HAP-1 (cell line): ENCODE measurements around the gene KCNAB2.

Experiments
- DNase-seq, 2 experiments: peaks; one replicate each; pipeline ENCODE4 v3.0.0-alpha.2; 2016 to 2020; ENCODE audit warnings: low spot score in 2 of 2
- H3K27me3 ChIP-seq: fragments of 250-450 bp; sonication (Bioruptor Pico); 2 replicates; pipeline ENCODE4 v1.5.1; 2020; ENCODE audit warnings: low read depth, mild to moderate bottlenecking, moderate library complexity
- H3K36me3 ChIP-seq: fragments of 250-450 bp; sonication (Bioruptor Pico); replicated peaks from 2 replicates; pipeline ENCODE4 v1.5.1; 2020; ENCODE audit warnings: mild to moderate bottlenecking
- H3K4me1 ChIP-seq: fragments of 250-450 bp; sonication (Bioruptor Pico); 2 replicates; pipeline ENCODE4 v1.5.1; 2020; ENCODE audit warnings: mild to moderate bottlenecking
- H3K4me3 ChIP-seq: fragments of 250-450 bp; sonication (Bioruptor Pico); 2 replicates; pipeline ENCODE4 v1.5.1; 2020; ENCODE audit warnings: mild to moderate bottlenecking, moderate library complexity
- H3K9me3 ChIP-seq: fragments of 250-450 bp; sonication (Bioruptor Pico); 2 replicates; pipeline ENCODE4 v1.5.1; 2020; ENCODE audit warnings: mild to moderate bottlenecking, moderate library complexity
- in situ Hi-C: fragments of 300-500 bp; cut with MboI; formaldehyde crosslinking; loops from 3 replicates; pipeline ENCODE4 v1.14.3; 2020; ENCODE audit warnings: low sequenced_read_pairs, inconsistent platforms, mixed read lengths

The KCNAB2 gene

DNA sequence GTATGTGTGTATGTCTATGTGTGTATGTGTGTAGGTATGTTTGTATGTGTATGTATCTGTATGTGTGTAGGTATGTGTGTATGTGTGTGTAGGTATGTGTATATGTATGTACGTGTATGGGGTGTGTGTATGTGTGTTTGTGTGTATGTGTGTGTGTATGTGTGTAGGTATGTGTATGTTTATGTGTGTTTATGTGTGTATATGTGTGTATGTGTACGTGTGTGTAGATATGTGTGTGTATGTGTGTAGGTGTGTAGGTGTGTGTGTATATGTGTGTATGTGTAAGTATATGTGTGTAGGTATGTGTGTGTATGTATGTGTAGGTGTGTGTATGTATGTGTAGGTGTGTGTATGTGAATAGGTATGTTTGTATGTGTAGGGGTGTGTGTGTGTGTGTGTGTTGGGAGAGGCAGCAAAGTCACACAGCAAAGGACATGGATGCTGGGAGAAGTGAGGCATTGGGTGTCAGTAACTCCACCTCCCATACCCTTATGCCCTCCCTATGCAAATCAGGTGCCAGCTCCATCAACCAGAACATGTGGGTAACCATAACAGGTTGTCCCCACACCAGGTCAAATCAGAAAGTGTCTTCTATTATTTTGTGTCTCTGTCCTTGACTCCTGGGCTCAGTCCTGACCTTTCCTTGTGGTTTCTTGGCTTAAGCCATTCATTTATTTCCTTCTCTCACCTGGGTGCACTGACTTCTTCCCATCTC, 15.0 kb upstream of the KCNAB2 start:
- in situ Hi-C loops, result no loop called here
- H3K9me3 ChIP-seq, result no peaks in the 10 kb centered on the region
- H3K4me1 ChIP-seq, result no peaks in the 10 kb centered on the region
- no peak overlapping the region for H3K4me3 ChIP-seq
- H3K36me3 ChIP-seq, result no peaks in the 10 kb centered on the region
- no peak for DNase-seq
- H3K27me3 ChIP-seq, result no peaks in the 10 kb centered on the region

DNA sequence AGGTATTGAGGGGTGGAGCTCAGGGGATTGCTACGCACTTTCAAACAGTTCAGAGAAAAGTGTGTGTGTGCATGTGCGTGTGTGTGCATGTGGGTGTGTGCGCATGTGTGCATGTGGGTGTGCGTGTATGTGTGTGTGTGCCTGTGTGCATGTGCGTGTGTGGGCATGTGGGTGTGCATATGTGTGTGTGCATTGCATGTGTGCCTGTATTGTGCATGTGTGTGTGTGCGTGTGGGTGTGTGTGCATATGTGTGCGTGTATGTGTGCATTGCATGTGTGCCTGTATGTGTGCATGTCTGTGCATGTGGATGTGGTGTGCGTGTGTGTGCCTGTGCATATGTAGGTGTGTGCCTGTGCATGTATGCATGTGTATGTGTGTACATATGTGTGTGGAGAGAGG, 12.6 kb upstream of the KCNAB2 start:
- in situ Hi-C loops, result no loop called here
- Histone ChIP-seq H3K27me3 (no peaks in the 10 kb centered on the region), H3K36me3 (no peaks in the 10 kb centered on the region), H3K9me3 (no peaks in the 10 kb centered on the region), H3K4me1 (no peaks in the 10 kb centered on the region), H3K4me3 (no peak overlapping the region)
- DNase-seq, result no peak

DNA sequence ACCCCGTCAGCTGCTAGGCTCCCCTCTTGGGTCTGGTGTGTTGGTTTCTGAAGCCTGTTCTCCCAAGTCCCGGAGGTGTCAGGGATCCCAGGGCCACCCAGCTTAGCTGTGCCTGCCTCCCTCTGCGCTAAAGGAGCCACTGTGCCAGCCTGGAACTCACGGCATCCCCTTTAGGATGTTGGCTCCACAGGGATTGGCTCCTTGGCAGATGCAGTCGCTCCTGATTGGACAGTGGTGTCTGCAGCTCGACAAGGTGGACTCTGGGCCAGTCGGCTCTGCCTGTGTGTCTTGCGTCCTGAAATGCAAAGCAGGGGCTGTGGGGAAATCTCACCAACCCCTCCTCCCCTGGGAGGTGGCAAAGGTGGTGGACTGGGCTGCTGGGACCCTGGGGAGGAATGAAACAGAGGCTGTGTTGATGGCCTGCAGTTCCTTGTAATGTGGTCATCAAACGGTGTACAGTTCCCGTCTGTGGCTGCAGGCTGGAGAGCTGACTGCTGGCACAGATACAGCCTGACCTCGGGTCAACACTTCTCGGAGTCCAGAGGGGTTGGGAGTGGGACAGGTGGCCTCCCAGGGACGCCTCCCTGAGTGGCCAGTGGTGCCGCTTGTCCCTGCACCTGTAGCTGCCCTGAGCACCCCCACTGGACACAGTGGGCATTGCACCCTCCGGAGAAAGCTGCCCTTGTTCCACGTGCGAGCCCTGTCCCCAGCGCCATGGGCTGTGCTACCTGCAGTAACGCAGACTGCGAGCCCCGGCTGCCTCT, 11.5 kb upstream of the KCNAB2 start:
- Histone ChIP-seq H3K4me3 (no peak overlapping the region), H3K9me3 (no peaks in the 10 kb centered on the region), H3K4me1 (no peaks in the 10 kb centered on the region), H3K27me3 (no peaks in the 10 kb centered on the region), H3K36me3 (no peaks in the 10 kb centered on the region)
- DNase-seq, result peak in 1 of 2 experiments; percentile 75
- in situ Hi-C loops, result no loop called here

DNA sequence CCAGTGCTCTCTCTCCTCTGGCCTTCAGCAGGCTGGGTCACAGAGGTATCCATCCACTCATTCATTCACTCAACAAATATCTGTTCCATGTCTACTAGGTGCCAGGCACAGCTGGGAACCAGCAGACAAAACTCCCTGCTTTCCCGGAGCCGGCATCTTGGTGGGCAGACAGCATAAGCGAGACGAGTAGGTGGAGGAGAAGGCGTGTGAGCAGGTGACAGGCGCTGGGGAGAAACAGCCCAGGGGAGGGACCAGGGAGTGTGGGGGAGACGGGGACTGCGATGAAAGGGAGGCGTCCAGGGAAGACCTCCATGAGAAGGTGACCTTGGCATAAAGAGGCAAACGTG, 11.0 kb upstream of the KCNAB2 start:
- H3K4me3 ChIP-seq, result no peak overlapping the region
- DNase-seq, result no peak
- no peaks in the 10 kb centered on the region for H3K36me3 ChIP-seq
- H3K4me1 ChIP-seq, result no peaks in the 10 kb centered on the region
- H3K27me3 ChIP-seq, result no peaks in the 10 kb centered on the region
- no peaks in the 10 kb centered on the region for H3K9me3 ChIP-seq
- in situ Hi-C loops, result no loop called here

DNA sequence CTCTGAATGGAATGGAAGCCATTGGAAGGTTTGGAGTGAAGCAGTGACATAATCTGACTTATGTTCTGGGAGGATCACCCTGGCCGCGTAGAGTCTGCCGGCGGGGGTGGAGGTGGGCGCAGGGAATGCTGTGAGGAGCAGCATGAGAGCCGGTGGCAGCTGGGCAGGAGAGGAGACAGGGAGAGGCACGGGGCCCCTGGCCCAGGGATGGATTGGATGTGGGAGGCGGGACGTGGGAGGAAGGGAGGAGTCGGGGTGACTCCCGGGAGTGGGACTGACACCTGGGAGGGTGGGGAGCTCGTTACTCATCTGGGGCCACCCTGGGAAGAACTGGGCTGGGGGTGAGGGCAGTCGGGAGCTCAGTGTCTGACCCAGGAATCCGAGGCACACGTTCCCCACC, 10.4 kb upstream of the KCNAB2 start:
- Histone ChIP-seq H3K36me3 (no peaks in the 10 kb centered on the region), H3K27me3 (no peaks in the 10 kb centered on the region), H3K9me3 (no peaks in the 10 kb centered on the region), H3K4me1 (no peaks in the 10 kb centered on the region), H3K4me3 (no peak overlapping the region)
- no peak for DNase-seq
- in situ Hi-C loops, result no loop called here

DNA sequence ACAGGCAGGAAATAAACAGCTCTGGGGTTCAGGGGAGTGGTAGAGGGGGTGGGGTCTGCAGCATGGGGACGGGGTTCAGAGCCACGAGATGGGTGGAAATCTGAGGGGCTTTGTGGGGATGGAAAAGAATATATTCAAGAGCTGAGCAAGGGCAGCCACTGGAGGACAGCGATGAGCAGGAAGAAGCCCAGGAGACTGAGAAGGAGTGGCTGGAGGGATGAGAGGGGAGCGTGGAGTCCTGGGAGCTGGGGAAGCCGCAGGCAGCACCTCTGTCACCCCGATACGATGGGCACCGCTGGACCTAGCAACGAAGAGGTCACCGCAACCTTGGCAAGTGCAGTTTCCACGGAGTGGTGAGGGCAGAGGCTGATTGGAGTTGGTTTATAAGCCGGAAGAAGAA, 10.0 kb upstream of the KCNAB2 start:
- no peak overlapping the region for H3K4me3 ChIP-seq
- H3K4me1 ChIP-seq, result no peaks in the 10 kb centered on the region
- in situ Hi-C loops, result no loop called here
- H3K9me3 ChIP-seq, result no peaks in the 10 kb centered on the region
- no peaks in the 10 kb centered on the region for H3K36me3 ChIP-seq
- DNase-seq, result no peak
- H3K27me3 ChIP-seq, result no peaks in the 10 kb centered on the region

DNA sequence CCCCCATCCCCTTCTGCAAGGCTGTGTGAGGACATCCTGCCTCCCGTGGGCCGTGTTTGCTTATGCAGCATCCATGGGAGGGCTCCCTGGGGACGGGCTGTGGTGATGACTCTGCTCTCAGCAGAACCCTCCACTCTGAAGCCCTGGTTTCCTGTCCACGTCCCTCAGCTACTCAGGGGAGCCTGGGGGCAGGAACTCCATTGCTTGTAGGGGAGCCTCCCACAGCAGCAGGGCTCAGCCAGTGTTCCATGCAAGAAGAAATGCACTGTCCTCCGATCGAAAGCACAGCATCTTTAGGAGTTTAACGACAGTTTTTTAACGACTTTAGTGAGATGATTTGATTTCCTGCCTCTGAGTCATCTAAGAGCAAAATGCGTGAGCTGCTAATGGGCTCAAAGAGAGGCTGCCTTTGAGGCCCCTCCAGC, 8.3 kb upstream of the KCNAB2 start:
- H3K4me3 ChIP-seq, result no peak overlapping the region
- no peaks in the 10 kb centered on the region for H3K9me3 ChIP-seq
- H3K36me3 ChIP-seq, result no peaks in the 10 kb centered on the region
- no peaks in the 10 kb centered on the region for H3K4me1 ChIP-seq
- no peak for DNase-seq
- no peaks in the 10 kb centered on the region for H3K27me3 ChIP-seq
- in situ Hi-C loops, result no loop called here

DNA sequence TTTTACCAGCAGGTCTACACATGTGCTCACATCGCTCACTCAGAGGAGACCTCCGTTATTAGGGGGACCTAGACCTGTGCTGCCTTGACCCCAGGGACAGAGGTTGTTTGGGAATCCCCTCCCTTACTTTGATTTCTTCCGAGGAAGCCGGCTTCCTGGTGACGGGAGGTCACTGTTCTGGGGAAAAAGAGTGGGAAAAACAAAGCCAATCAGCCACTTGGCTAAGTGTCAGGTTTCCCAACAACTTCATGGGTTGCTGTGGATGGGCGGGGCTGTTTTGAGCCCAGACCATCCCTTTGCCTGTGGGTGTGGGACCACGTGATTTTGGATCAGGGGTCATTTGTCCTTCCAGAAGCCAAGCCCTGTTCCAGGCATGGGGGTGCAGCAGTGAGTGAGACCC, 7.1 kb upstream of the KCNAB2 start:
- DNase-seq, result no peak
- H3K4me3 ChIP-seq, result no peak overlapping the region
- in situ Hi-C loops, result no loop called here

DNA sequence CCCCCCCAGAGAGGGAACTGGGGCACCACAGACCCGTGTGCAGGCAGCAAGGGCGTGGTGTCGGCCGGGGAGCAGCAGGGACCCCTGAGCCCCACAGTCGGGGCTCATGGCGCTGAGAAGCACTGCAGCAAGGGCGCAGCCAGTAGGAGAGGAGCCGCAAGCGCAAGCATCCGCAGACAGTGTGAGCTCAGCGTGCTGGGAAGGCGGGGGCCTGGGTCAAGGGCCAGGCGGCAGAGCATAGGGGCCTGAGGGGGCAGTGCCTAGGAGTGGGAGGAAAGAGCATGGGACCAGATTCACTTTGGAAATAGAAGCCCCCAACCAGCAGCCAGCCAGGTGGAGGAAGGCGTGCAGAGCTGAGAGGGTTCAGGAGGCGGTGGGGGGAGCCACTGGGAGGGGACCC, 6.7 kb upstream of the KCNAB2 start:
- no peaks in the 10 kb centered on the region for H3K27me3 ChIP-seq
- H3K4me3 ChIP-seq, result no peak overlapping the region
- in situ Hi-C loops, result no loop called here
- H3K4me1 ChIP-seq, result no peaks in the 10 kb centered on the region
- H3K36me3 ChIP-seq, result no peaks in the 10 kb centered on the region
- H3K9me3 ChIP-seq, result no peaks in the 10 kb centered on the region
- DNase-seq, result no peak

More for the DNA sequence above, 7.1 kb upstream of the KCNAB2 start:
- Histone ChIP-seq H3K9me3 (no peaks in the 10 kb centered on the region), H3K27me3 (no peaks in the 10 kb centered on the region), H3K4me1 (no peaks in the 10 kb centered on the region), H3K36me3 (no peaks in the 10 kb centered on the region)

DNA sequence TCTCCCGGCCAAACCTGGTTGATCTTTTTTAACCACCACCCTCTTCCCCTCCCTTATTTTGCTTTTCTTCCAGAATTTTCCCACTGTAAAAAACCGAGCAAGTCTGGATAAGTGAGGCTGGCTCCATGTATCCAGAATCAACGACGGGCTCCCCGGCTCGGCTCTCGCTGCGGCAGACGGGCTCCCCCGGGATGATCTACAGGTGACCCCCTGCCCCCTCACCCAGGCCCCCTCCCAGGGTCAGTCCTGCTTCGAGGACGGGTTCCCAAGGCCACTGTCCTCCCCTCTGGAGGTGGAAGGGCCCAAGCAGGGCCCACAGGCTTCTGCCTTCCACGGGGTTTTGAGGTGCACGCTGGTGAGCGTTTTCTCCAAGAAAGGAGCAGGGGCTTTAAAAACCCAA, 5.2 kb upstream of the KCNAB2 start:
- H3K4me1 ChIP-seq, result no peaks in the 10 kb centered on the region
- H3K27me3 ChIP-seq, result no peaks in the 10 kb centered on the region
- in situ Hi-C loops, result no loop called here
- no peak for DNase-seq
- H3K36me3 ChIP-seq, result no peaks in the 10 kb centered on the region
- no peaks in the 10 kb centered on the region for H3K9me3 ChIP-seq
- no peak overlapping the region for H3K4me3 ChIP-seq

DNA sequence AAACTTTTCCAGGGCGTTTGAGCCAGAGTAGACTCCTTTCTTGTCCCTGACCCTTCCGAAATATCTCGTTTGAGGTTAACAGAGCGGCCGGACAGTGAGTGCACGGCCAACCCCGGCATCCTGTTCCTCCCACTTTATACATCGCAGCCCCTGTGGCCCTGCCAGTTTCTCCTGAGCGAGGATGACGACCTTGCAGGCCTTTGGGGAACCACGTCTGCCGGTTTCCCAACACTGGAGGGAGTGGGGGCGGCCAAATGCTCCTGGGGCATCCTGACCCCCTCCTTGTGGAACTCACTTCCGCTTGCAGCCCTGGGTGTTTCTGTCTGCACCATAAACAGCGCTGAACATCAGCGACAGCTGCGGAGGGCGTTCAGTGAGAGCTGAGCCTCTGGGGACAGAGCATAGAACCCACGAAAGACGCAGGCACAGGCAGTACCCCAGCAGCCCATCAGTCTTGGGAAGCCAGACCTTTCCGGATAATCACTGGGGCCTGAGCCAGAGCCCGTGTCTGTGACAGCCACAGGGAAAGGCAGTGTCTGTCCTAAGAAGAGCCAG, 4.8 kb upstream of the KCNAB2 start:
- H3K27me3 ChIP-seq, result no peaks in the 10 kb centered on the region
- no peak for DNase-seq
- H3K4me1 ChIP-seq, result no peaks in the 10 kb centered on the region
- in situ Hi-C loops, result no loop called here
- no peaks in the 10 kb centered on the region for H3K36me3 ChIP-seq
- no peak overlapping the region for H3K4me3 ChIP-seq
- no peaks in the 10 kb centered on the region for H3K9me3 ChIP-seq

DNA sequence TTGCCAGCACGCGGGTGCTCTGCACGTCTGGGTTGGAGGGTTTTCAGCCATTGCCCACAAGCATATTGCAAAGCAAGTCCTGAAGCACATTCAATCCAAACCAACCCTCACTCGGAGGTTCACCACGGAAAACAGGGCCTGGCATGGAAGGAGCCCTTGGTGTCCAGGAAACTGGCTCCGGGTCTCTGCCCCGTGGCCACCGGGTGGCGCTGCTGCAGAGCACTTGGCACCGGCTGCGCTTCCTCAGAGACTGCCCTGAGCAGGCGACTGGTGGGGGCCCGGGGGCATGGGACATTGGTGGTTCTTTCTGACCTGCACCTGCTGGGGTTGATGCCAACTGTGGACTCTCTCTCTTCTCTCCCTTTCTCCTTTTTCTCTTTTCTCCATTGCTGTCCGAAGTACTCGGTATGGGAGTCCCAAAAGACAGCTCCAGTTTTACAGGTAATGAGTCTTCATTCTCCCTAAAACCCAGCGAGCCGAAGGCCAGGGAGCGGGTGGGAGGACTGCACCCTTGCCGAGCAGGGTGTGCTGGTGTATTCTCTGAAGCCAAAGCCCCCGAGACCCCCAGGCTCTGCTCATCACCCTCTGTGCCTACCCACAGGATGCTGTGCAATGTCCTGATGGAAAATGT, 4.1 kb upstream of the KCNAB2 start:
- DNase-seq, result peak in 1 of 2 experiments; percentile 72
- H3K27me3 ChIP-seq, result no peaks in the 10 kb centered on the region
- H3K4me1 ChIP-seq, result no peaks in the 10 kb centered on the region
- in situ Hi-C loops, result no loop called here
- no peak overlapping the region for H3K4me3 ChIP-seq
- no peaks in the 10 kb centered on the region for H3K9me3 ChIP-seq
- H3K36me3 ChIP-seq, result no peaks in the 10 kb centered on the region

DNA sequence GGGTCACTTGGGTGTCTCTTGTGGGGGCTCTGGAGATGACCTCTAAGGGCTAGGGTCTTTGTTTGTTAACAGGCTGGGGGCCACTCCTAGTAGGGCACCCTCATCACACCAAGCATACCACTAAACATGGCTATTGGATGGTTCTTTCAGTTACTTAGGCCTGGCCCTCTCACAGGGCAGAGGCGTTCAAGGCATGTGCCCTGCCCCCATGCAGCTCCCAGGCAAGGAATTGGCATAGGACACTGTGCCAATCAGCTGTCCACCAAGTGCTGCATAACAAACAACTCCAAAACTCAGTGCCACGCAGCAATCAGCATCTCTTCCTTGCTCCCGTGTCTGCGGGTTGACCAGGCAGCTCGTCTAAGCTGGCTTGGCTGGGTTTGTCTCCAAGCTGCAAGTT, 2.1 kb upstream of the KCNAB2 start:
- H3K36me3 ChIP-seq, result no peaks in the 10 kb centered on the region
- no peaks in the 10 kb centered on the region for H3K27me3 ChIP-seq
- H3K9me3 ChIP-seq, result no peaks in the 10 kb centered on the region
- no peak overlapping the region for H3K4me3 ChIP-seq
- DNase-seq, result no peak
- no peaks in the 10 kb centered on the region for H3K4me1 ChIP-seq
- in situ Hi-C loops, result no loop called here

DNA sequence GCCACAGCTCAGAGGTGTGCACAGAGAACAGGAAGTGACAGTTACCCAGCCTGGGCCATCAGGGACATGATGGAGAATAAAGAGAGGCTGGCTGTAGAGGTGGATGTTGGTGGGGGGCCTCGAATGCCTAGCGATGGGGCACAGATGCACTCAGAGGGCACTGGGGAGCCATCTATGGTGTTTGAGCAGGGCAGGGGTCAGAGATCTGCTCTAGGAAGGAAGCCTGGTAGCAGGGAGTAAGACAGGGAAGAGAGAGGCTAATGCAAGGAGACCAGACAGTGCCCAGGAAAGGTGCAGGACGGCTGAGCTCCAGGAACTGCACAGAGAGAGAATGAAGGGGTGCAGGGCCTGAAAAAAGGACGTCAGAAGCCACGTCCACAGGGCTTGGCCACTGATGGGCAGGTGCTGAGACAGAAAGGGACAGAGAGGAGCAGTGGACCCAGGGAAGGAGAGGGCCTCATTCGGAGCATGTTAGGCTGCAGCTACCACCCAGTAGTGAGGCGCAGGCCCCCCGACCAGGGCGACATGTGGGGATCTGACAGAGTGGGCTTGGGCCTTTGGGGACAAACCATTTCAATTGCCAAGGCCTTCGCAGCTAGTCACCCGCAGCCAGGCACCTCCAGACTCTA, 1.1 kb upstream of the KCNAB2 start:
- H3K4me3 ChIP-seq, result no peak overlapping the region
- DNase-seq, result no peak
- H3K36me3 ChIP-seq, result no peaks in the 10 kb centered on the region
- H3K27me3 ChIP-seq, result no peaks in the 10 kb centered on the region
- no peaks in the 10 kb centered on the region for H3K9me3 ChIP-seq
- H3K4me1 ChIP-seq, result no peaks in the 10 kb centered on the region
- in situ Hi-C loops, result no loop called here
